GM21576 (cell line): ENCODE results near the gene GAB3.

ENCODE experiments used
- ATAC-seq: cut with Tn5 transposase; IDR thresholded peaks from one replicate; pipeline ENCODE4 v1.9.1; 2021; ENCODE audit warnings: mild to moderate bottlenecking, moderate library complexity; ENCODE audit not compliant: unreplicated experiment

The GAB3 gene

GRCh38 chrX:154751203-154751668 lies 359 bp upstream of the GAB3 start:
- no peak for ATAC-seq

DNA sequence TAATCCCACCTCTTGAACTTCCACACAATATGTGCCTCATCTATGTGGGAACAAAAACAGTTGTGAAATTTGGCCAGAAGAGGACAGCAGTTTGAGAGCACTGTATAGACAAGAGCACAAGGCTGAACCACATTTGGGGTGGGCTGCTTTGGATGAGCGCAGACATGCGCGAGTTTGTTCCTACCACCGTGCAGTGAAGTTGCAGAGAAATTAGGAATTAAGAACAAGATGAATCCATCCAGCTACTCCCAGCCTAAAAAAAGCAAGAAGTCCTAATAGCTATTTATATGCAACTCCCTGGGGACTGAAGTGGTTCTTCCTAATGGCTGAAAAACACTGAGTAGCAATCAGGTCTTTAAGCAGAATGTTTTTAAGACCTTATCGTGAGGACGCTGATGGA lies 1.0 kb downstream of the GAB3 start:
- ATAC-seq, result no peak

DNA sequence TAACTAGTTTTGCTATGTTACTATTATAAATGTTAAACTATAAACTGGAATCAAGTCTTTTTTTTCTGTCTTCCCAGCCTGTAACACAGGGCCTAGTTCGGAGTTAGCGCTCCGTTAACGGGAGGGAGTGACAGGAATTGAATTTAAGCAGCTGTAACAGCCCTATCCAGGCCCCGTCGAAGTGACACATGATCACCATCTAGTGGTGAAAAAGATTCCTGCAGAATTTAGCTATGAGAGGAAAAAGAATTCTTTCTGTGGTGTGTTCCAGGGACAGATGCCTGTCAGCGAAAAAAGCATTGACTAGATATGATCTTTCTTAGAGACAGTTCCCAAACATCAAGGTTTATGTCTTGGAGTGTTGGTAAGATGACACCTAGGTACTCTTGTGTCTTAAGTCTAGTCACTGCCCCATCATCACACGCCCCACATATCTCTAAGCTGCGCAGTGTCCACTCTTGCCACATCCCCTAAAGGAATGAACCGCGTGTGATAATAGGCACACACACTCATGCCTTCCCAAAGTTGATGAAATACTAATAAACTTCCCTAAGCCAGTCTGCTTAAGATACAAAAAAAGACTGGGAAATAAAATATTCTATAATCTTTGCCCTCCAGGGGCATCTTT lies 2.1 kb downstream of the GAB3 start:
- ATAC-seq, result peak; percentile 61

GRCh38 chrX:154742613-154743012 lies 8.3 kb downstream of the GAB3 start:
- no peak for ATAC-seq

- ATAC-seq, result no peak
Measured at GRCh38 chrX:154739952-154740465, 10.9 kb downstream of the GAB3 start.

DNA sequence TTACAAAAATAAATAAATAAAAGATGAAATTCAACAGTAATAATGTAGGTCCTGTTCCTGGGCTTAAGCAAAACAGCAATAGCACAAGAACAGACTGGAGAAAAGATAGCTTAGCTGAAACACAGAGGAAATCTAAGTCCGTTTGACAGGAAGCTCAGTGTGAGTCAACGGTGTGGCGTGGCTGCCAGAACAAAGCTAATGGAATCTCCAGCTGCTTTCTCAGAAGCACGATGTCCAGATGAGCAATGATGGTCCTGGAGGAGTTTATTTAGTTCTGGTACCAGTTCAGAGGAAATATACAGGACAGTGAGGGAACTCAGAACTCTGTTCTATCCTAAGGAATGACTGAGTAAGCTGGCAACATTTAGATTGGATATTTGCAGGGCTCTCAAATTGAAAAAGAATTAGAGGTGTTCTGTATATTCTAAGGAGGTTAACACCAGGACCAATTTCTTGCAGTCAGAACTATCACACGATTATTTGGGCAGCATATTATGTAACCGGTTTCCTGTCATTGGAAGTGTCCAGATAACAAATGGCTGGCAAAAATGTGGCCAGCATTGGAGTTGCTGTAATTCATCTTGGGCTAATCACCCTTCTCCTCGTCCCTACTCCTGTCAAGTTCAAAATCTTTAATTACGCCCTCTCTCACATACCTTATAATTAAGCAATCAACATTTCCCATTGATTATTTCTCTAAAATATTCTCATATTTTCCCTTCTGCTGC lies 12.7 kb downstream of the GAB3 start:
- ATAC-seq, result no peak

GRCh38 chrX:154737136-154737535 lies 13.7 kb downstream of the GAB3 start:
- no peak for ATAC-seq

DNA sequence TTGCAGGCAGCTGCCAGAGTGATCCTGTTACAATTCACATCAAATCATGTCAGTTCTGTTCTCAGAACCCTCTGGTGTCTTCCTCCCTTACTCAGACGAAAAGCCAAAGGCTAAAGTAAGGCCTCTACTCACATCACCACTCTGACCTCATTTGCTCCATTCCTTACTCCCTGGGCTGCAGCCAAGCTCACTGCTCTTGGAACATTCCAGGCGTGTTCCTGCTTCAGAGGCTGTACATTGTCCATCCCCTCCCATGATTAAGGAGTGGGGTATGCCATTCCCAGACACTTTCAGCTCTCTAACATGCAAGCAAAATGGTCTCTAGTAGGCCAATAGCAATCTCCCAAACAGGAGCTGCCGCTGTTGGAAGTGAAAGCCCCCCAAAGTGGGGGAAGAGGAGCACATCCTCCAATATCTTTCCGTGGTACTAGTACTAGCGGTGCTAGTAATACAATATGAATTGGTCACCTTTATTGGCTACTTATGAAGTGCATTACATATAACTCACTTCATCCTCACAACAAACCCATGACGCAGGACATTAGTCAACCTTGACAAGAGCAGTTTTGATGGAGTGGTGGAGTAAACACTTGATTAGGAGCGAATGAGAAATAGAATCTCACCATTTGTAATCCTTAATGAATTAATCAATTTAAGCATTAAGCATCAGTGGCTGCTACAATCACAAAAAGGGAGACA lies 15.0 kb downstream of the GAB3 start:
- no peak for ATAC-seq

- peak; percentile 57 for ATAC-seq
Measured at GRCh38 chrX:154734061-154734781, 16.7 kb downstream of the GAB3 start.

GRCh38 chrX:154733066-154733425 lies 17.8 kb downstream of the GAB3 start:
- no peak for ATAC-seq

DNA sequence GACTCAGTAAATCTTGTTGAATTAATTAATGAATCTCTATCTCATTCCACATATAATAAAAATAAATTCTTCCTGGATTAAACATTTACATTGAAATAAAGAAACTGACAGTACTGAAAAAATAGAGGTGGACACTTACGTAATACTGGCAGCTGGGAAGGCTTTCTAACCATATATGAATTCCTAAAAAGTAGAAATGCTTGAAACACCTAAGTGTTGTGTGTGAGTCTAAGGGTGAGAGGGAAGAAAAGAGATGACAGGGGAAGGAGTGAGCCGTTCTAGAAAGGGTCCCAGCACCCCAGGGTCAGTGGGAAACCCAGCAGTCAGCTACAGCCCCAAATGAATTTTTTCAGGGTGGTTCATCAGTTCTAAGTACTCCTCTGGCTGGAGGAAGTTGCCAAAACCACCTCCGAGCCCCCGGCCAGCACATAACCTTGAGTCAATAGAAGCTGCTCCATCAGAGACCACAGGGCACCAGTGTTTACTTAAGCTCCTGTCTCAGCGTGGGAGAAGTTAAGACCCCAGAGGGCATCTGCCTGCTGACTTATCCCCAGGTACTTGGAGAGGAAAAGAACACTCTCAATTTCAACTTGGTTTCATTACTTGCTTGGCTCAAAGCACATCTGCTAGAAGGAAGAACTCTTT lies 18.3 kb downstream of the GAB3 start:
- no peak for ATAC-seq

GRCh38 chrX:154731881-154732280 lies 19.0 kb downstream of the GAB3 start:
- no peak for ATAC-seq

GRCh38 chrX:154731184-154731583 lies 19.7 kb downstream of the GAB3 start:
- no peak for ATAC-seq

DNA sequence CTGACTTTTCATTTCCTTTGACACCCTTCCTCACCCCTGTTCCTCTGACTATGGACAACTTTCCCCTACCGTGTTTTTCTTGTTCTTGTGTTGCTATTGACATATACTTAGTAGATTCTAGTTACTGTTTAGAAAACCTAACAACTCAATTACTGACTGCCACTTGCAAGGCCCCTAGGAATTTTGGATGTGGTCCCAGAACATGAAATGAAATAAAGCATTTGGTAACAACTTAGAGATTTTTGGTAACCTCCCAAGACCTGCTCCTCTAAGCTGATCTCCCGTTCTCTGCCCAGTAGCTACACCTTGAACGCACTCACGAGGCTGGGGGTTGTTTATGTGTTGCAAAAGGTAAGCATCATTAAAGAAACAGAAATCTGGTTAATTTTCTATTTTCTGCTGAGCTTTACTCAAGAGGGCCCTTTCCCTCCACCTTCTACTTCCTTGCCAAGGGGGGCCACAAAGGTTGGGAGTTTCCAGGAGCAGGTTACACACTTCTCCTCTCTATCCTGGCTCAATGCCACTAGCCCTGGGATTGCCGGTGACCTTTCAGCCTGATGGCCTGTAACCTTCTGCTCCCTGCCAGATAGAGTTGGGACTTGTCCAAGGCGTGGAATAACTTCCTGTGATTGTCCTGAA lies 20.5 kb downstream of the GAB3 start:
- ATAC-seq, result no peak

GRCh38 chrX:154729439-154729838 lies 21.4 kb downstream of the GAB3 start:
- ATAC-seq, result no peak

DNA sequence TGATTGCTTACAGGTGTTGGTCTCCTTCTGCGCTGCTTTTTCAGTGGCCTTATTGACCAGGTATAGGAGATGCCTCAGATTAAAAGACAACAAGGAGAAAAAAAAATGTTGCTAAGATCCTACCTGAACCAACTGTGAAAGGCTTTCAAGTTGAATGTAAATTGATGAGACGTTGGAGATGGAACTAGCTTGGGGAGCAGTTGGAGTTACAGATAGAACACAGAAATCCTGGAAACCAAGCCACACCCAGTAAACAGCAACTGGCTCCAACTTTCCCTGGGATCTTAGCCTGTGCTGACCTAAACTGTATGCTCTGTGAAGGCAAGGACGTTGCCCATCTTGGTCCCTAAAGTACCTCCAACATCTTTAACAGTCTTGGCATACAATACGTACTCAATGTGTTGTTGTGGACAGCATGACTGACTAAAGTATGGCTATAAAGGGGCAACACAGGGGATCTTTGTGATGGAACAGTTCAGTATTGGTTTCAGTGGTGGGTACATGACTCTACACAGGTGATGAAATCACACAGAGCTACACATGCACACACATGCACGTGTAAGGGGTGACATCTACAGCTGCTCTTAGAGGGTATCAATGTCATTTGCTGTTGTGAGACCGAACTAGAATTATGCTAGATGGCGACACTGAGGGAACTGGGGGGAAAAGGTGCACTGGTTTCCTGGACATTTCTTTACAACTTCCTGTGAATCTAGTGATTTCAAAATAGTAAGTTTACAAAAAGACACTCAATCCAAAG lies 22.3 kb downstream of the GAB3 start:
- ATAC-seq, result no peak

DNA sequence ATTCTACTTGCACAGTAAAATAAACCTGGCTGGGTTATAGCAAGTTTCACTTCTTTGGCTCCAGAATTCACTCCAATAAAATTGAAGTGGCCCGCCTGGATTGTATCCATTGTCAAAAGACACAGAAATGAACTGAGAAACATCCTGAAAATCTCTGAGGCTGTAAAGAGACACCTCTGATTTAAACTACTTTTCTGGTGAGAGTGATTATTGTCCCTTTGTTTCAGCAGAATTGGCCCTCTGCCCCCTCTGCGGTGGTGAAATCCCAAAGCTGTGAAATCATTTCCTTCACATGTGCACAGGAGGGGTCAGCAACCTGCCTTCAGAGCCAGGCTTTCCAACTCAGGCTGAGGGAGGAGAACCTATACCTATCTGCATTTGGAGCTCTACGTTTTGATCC lies 23.0 kb downstream of the GAB3 start:
- no peak for ATAC-seq

DNA sequence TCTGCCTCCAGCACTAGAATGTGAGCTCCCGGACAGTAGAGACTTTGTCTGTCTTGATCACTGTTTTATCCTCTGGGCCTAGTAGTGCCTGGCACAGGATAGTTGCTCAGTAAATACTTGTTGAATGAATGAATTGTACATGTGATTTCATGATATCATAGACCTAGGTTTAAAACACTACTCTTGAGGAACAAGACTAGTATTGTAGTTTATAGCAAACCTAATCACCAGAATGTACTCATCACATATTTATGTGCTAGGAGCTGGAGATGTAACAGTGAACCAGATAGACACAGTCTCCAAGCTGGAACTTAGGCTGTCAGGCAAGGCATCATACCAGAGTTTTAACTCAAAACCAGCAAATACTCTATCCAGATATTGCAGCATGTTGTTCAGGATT lies 23.5 kb downstream of the GAB3 start:
- ATAC-seq, result no peak

DNA sequence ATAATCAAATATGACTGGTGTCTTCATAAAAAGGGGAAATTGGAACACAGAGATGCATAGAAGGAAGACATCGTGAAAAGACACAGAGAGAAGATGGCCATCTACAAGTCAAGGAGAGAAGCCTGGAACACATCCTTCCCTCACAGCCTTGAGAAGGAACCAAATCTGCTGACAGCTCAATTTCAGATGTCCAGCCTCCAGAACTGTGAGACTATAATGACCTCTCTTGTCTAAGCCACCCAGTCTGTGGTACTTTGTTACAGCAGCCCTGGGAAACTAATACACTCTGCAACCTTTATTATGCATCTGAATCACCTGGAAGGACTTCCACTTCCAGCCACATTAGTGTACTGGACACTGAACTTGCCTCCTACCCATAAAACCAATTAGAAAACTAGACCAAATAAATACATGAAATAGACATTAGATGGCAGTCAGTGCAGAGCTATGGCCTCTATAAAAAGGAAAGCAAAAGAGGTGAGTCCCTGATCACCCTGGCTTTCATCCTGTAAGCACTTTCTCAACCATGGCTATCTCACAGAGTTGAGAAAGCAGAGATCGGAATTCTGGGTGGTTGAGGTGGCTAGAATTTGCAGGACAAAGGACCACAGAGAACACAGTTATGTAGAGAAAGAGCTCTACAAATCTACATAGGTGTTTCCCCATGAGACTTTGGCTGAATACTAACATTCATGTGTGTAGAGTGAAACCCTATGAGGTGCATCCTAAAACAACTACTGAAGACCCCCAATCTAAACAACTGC lies 25.7 kb downstream of the GAB3 start:
- ATAC-seq, result peak; percentile 61
